Sciatic nerve (tissue), 2 donors: ENCODE measurements around the gene TOP1. TPM values are rescaled to one million over a fixed set of nuclear protein-coding genes. Genes with fewer than 3 reads are reported as not detected.

ENCODE experiments used
- ATAC-seq: fragments of 200-7000 bp; cut with Tn5 transposase; one replicate; pipeline ENCODE4 v1.9.1; 2020; ENCODE audit warnings: mild to moderate bottlenecking, moderate library complexity
- DNase-seq: peaks from one replicate; pipeline ENCODE4 v3.0.0-alpha.2; 2020; ENCODE audit warnings: low spot score
- intact Hi-C: fragments of 100-400 bp; cut with DNase I; formaldehyde crosslinking; loops from one replicate; pipeline ENCODE4 v1.14.2; 2022
- total RNA-seq: library from RNA; stranded (reverse); fragmentation: NEBNext Ultra II Directional; extraction: Animal tissue kit (Norgen Biotek cat#: 25700); gene quantifications from one replicate; pipeline ENCODE4 v1.2.1, GENCODE V29; 2021
- donor health status: DM: no; HTN: no; CAD: no.
- donor health status: DM: no; HTN: no; CAD: no.

TOP1 gene
- total RNA-seq, 1 donor from 2014 or later = 34.7 TPM

DNA sequence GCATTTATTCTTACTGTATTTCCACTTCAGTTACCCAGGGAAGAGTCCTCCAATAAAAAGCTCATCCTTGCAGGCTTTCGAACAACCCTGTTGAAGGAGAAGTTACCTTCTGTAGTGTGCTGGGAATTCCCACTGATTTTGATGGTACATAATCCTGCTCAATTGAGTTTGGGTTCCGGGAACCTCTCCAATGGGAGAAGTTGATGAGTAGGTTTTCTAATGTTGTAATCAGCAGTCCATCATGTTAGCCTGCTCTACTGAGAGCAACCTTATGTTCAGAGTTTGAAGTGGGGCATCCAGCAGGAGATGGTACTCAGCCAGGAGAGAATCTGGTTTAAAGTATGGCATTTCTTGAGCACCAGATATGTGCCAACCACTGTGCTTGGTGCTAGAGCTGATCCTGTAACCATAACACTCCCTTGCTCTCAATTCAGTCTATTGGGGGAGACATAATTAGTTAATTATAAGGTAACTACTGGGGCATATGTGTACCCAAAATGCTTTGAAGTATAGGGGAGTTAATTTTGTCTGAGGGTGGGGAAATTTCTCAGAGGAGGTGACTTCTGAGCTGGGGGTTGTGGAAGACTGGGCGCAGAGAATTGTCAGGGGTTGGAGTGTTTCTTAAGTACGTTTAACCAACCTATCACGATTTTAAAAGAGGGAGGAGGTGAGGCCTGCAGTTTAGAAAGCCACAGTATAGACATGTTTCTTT, 2.1 kb downstream of the TOP1 start:
- intact Hi-C loops = no loop called here
- ATAC-seq (no peak), DNase-seq (no peak)

DNA sequence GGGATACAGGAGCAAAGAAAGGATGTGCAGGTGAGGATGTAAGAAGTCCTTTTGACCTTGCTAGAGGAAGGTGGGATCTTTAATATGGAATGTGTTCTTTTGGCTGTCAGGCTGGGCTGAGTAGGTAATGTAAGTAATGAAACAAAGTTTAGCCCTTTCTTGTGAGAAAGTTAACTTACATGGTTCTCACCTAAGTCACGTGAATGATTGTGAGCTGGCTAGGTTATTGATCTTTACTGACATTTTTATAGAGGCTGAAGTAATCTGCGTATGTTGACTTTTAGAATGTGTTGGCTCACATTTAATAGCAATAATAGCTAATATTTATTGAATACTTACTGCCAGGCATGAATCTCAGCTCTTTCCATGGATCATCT, 2.6 kb downstream of the TOP1 start:
- intact Hi-C loops = no loop called here
- no peak for ATAC-seq
- DNase-seq = no peak

DNA sequence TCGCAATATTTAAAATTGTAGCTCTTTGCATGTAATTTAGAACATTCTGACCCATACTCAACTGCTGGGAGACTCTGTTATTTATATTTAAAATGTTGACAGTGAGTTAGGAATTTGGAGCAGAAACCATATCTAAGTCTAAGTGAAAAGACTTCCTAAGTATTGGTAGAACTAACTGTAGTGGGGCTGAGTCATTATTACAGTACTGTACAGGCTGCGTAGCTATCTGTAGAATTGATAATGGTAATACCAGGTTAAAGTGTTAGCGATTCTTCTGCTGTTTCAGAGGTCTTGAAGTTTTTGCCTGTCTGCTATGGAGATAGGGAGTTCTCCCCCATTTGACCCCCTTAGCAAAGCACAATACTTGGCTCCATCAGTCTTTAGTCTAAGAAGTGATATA, 3.6 kb downstream of the TOP1 start:
- no peak for DNase-seq
- intact Hi-C loops = no loop called here
- no peak for ATAC-seq

DNA sequence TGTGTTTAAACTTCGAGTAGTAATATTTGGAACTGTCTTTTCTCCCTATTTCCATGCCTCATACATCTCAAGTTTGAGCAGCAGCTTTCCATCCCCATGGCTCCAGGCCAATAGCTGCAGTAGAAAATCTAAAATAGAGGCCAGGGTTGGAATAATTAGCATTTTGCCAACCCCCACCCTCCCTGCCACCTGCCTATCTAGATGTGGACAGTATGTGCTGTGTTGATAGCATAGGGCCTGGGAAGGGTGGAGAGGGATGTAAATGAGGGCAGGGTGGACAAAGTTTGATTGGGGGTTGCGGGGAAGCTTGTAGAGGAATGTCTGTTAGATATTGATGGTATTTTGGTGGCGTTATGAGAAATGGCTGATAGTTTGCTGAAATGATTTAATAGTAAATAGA, 5.6 kb downstream of the TOP1 start:
- no peak for ATAC-seq
- intact Hi-C loops = no loop called here
- no peak for DNase-seq

DNA sequence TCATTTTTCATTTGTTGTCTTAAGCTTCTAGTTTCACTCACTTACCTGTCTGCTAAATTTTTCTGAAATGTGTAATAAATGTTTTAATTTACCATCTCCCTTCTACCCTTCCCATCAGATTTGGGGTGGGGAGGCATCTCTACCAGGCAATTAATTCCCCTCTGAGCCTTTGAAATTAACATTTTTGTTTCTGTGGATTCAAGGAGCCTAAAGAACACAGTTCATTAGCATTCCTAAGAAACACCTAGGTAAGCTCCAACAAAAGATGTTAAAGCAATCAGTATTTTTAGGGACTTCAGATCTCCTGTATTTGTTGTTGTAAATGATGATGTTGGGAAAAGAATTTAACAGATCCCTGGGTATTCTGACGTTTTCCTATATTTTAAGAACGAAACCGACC, 6.6 kb downstream of the TOP1 start:
- intact Hi-C loops = no loop called here
- DNase-seq (no peak), ATAC-seq (no peak)

DNA sequence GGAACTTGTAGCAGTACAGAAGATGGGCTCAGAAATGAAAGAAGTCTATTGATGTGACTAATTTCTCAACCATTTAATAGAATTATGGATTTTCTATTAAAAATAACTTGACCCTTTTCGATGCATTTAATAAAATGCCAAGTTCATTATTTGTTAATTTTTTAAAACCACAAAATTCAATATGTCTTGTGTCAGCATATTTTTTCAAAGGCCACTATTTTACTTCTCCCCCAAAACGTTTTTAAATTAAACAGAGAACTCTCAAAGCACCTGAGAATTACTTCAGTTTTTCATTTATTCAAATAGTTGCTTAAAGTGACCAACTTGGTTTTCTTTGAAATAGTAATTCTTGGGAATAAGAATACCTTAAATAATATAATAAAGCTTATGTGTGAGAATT, 8.6 kb downstream of the TOP1 start:
- intact Hi-C loops = no loop called here
- ATAC-seq (no peak), DNase-seq (no peak)

DNA sequence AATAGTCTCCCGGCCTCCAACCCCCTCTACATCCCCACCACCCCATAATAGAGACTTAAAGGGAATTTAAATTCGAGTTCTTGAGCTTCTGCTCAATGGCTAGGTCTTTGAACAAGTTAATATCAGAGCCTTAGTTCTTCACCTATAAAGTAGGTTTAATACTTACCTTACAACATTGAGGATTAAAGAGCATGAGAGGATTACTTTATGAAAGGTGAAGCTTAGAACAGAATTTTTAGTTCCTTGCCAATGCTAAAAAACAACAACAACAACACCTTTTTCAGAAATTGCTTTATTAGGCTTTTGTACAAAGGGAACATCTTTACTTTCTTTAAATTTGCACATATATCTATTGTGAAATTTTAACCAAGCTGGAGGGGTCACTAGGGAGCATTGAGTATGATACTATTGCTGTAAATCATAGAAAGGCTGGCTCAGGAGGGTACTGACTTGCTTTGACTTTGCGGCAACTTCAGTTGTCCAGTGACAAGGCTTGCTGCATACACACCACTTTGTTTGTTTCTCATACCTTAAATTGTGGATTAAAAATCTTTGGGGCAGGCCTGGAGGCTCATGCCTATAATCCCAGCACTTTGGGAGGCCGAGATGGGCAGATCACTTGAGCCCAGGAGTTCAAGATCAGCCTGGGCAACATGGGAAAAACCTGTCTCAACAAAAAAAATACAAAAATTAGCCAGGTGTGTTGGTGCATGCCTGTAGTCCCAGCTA, 9.7 kb downstream of the TOP1 start:
- ATAC-seq = no peak

DNA sequence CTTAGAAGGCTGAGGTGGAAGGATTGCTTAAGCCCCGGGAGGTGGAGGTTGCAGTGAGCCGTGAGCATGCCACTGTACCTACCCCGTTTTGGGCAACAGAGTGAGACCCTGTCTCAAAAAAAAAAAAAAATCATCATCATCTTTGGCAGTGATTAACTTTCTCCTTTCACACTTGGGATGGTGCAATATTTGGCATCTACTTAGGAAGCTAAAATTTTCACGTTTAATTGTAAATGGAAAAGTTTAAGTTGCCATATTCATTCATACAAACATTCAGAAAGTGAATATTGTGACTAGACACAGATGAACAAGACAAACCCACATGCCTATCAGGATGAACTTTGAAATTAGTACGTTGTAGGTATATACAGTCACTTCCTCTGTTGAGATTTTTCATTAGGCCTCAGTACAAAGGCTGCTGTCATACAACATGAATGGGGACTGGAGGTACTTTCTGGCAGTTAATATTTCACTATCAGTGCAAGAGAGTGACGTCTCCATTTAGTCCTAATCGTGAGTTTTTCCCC, 10.3 kb downstream of the TOP1 start:
- no peak for ATAC-seq

More for the DNA sequence above, 9.7 kb downstream of the TOP1 start:
- intact Hi-C loops = no loop called here
- no peak for DNase-seq

DNA sequence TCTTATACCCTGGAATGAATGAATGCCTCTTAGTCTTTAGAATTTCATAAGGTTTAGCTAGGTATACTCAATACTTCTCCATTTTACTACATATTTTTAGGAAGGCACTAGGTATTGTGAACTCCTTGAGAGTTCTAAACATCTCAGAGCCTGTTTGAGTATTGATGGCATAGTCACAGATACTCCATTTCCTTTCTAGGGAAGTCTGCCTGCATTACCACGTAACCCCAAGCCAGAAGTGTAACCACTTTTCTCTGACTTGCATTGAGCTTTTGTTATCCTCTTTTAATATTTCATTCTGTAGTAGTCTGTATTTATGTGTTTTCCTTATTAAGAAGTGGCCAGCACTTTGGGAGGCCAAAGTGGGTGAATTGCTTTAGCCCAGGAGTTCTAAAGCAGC, 12.2 kb downstream of the TOP1 start:
- intact Hi-C loops = no loop called here
- ATAC-seq (no peak), DNase-seq (no peak)

More for the DNA sequence above, 10.3 kb downstream of the TOP1 start:
- no peak for DNase-seq
- intact Hi-C loops = no loop called here

DNA sequence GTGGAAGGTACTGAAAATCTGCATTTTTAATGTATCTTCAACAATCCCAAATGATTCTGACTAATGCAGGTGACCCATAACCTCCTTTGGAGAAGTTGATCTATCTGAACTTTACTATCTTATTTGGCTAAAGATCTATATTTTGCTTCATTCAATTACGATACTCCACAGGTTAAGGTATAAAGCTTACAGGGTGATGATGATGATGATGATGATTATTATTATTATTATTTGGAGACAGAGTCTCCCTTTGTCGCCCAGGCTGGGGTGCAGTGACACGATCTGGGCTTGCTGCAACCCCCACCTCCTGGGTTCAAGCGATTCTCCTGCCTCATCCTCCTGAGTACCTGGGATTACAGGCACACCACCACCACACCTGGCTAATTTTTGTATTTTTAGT, 13.1 kb downstream of the TOP1 start:
- intact Hi-C loops = no loop called here
- ATAC-seq = no peak
- DNase-seq = no peak

DNA sequence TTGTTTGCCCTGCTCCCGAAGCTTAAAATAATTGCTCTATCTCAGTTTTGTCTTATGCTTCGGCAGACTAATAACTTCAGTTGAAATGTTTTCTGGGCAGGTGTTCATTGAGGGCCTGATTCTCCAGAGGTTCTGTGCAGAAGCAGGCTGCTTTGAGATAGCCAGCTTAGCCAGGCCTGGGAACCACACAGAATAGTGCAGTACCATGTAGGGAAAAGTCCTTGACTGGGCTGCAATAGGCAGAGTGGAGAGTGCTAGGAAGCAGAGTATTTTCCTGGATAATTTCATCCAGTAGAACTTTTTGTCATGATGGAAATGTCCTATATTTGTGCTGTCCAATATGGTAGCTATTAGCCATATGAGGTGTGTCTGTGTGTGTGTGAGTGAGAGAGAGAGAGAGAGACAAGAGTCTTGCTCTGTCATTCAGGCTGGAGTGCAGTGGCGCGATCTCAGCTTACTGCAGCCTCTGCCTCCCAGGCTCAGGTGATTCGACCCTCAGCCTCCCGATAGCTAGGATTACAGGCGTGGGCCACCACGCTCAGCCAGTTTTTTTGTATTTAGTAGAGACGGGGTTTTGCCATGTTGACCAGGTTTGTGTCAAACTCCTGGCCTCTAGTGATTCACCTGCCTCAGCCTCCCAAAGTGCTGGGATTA, 15.9 kb downstream of the TOP1 start:
- intact Hi-C loops = no loop called here
- ATAC-seq (no peak), DNase-seq (no peak)

DNA sequence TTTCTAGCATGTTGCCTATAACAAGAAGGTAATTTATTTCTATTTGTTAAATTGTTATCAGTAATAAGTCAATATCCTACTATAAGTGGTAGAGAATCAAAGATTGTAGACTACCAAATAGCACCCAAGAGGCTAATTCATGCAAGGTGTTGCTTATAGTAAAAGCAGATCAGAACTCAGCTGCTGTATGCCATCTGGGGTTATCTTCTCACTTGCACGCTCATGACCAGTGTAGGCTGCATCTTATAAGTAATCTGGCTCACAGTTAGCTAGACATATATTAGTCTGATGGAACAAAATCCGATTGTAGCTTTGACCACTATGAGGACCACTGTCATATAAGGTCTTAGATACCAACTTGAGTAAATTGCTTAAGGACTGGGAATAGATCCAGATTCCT, 17.0 kb downstream of the TOP1 start:
- DNase-seq (no peak), ATAC-seq (no peak)
- intact Hi-C loops = no loop called here

DNA sequence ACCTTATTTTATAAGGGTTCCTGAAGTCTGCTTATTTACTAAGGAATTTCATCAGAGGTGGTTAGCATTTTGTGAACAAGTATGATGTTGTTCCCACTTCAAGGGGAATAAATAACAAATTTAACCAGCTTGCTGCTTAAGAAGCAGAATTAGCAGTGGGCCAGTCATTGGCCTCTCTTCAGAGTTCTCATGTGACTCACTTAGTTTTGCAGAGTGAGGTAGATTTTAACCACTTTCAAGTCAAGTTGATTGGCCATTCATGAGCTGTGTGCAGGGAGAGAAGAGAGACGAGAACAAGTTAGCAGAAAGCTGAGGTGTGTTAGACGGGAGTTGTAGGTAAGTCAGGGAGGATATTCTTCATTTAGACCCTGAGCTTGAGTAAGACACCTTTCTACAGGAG, 18.1 kb downstream of the TOP1 start:
- ATAC-seq (no peak), DNase-seq (no peak)
- intact Hi-C loops = no loop called here

DNA sequence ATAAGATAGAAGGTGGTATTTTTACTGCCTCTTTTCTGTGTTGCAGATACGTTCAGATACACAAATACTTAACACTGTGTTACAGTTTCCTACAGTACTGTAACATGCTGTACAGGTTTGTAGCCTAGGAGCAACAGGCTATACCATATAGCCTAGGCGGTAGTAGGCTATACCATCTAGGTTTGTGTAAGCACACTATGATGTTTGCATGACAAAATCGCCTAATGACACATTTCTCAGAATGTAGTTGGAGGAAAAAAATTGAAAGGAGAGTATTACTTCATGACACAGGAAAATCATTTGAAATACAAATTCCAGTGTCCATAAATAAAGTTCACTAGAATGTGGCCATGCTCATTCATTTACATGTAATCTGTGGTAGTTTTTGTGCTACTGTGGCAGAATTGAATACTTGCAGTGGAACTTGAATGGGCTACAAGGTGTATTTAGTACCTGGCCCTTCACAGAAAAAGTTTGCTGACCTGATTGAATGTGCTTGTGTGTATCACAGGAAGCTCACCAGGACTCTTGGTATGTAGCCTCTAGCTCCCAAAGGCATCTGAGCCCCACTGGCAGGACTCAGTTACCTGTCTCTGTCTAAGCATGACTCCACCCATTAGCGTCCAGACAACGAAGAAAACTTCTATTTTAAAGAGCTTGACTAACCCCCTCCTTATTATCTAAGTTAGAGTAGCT, 18.8 kb downstream of the TOP1 start:
- intact Hi-C loops = no loop called here
- ATAC-seq (no peak), DNase-seq (no peak)

DNA sequence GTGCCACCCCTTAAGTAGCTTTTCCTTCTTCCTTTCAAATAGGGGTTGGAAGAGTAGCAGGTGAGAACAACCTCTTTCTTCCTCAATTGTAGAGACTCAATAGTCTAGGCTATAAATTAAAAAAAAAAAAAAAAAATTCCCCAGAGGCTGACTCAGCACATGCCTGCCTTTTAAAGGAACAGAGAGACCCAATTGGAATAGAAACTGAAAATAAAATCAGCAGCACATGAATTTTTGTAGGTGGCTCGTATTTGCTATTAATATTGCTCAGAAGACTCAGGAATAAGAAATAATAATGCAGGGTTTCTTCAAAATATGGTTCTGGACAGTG, 19.3 kb downstream of the TOP1 start:
- intact Hi-C loops = no loop called here
- DNase-seq = no peak
- peak; percentile 72 for ATAC-seq

DNA sequence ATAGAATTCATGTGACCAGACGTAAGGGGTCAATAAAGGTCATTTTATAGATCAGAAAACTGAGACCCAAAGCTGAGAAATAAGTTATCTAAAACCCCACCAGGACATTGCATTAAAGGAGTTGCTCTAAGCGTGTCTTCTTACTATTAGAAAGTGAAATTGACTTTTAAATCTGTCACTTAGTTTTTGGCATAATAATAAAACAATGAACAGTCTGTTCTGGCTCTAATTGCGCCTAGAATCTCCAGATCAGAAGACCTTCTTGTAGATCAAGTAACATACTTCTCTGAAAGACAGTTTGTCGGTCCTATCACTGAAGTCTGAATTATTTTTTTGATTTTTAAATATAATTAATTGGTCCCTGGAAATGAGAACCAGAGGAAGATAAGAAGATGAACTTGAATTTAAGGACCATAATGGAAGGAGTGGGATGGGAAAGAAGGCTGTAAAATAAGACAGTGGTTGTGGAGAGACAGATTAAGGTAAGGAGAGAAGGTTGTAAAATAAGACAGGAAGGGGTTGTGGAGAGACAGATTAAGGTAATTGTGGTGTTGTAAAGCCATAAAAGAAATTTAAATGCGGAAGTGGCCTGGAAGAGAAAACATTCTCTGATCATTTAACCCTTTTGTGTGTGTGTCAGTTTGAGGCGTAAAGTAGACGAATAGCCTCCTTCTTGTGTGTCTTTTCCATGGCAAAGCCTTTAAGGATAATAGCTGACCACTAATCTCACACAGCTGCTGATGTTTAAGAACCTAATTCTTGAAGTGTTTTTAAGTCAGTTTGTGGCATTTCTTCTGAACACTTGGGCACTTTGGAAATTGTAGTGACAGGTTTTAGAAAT, 20.1 kb downstream of the TOP1 start:
- DNase-seq (no peak), ATAC-seq (no peak)
- intact Hi-C loops = no loop called here

DNA sequence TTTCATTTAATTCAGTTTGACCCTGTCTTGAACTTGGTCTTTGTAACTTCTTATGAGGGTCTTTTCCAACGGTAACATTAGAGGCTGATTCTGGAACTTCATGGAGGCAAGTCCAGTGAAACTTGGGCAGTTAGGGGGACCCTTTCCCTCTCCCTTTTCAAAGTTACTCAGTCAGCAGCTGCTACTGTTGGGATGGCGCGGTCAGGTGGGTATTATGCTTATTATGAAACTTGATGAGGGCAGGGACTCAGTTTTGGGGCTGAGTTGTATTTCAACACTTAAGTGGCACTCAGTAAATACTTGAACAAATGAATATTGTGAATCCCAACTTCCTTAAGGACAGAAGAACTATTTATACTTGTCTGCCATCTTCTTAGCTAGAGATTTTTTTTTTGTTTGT, 20.8 kb downstream of the TOP1 start:
- DNase-seq (no peak), ATAC-seq (no peak)
- intact Hi-C loops = no loop called here

DNA sequence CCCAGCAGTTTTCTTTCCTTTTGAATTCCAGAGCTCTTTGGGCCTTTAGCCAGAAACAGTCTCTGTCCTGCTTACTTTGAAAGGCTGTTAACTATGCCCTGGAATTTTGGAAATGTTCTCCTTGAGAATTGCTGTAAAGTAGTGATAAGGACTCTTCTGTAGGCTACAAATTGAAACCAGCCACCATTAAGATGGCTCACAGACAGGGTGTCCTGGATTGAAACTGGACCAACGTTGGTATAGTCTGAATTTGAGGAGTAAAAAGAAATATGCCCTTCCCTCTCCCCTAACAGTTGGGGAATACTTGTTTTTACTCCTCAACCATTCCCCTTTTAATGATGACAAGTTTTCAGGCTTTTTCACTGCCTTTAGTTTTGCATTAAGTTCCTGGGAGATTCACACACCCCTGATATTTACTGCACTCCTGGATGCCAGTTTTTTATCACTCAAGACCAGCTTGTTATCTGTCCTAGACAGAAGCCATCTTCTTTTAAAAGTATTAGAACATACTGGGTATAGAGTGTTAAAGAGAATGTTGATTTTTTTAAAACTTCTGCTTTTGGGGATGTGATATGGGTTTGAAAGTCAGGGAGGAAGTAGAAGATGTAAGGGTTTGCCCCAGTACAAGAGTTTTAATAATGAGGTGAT, 21.9 kb downstream of the TOP1 start:
- ATAC-seq (peak; percentile 13), DNase-seq (no peak)
- intact Hi-C loops = no loop called here
